ENCODE data around the gene LIG3. TPM values are rescaled to one million over a fixed set of nuclear protein-coding genes. Genes with fewer than 3 reads are reported as not detected.

Gene LIG3
- total and polyA plus RNA-seq, 2 of the 4 experiments (the other 2 are of a cell fraction) = 36.4 to 41.9 TPM

- Histone ChIP-seq H3K36me3 (ENCODE audit: control insufficient read depth, insufficient read depth, low read length) (no peaks in the 10 kb centered on the region), H3K9me1 (ENCODE audit: insufficient read depth, low read length) (peaks cover 3% of the 10 kb centered on the region), H4K91ac (ENCODE audit: insufficient read depth, low read depth, low read length) (no peak overlapping the region), H3K4ac (ENCODE audit: low read depth, low read length) (no peak overlapping the region), H2BK15ac (ENCODE audit: low read depth, low read length) (no peak overlapping the region), H3K27me3 (ENCODE audit: control insufficient read depth, insufficient read depth, low read length) (no peaks in the 10 kb centered on the region), H4K8ac (ENCODE audit: low read depth in 2 of 2, low read length in 2 of 2) (no peak overlapping the region), H2BK20ac (ENCODE audit: low read depth, low read length) (no peak overlapping the region), H3K9me3 (ENCODE audit: control insufficient read depth, insufficient read depth, low read length) (no peaks in the 10 kb centered on the region), H3K27ac (ENCODE audit: insufficient read depth, low read length) (no peak overlapping the region), H3K79me1 (ENCODE audit: low read depth in 1 of 2, low read length in 2 of 2) (peaks cover 20 to 53% of the 10 kb centered on the region in 2 experiments), H4K20me1 (ENCODE audit: insufficient read depth, low read length) (peaks cover 24% of the 10 kb centered on the region; the same call in 1 of the 2 replicates), H2BK5ac (ENCODE audit: low read depth, low read length, poor library complexity, severe bottlenecking) (no peak overlapping the region), H3K4me3 (ENCODE audit: insufficient read depth, low read depth, low read length) (no peak overlapping the region), H2BK120ac (ENCODE audit: low read depth, low read length) (no peak overlapping the region), H3K4me1 (ENCODE audit: control insufficient read depth, insufficient read depth, low read length) (peaks cover 6% of the 10 kb centered on the region; the same call in 1 of the 2 replicates), H3K9ac (ENCODE audit: low read depth, low read length) (no peak overlapping the region), H2AFZ (replicated peaks; ENCODE audit: low read length, poor library complexity) (no peak overlapping the region), H3K18ac (ENCODE audit: low read depth, low read length) (no peak overlapping the region), H3K14ac (replicated peaks; ENCODE audit: low read depth, low read length) (no peak overlapping the region), H4K5ac (ENCODE audit: low read depth, low read length) (no peak overlapping the region), H2AK9ac (replicated peaks; ENCODE audit: low read depth, low read length, poor library complexity) (no peak overlapping the region), H3K56ac (ENCODE audit: extremely low read depth, insufficient read depth, low read length) (no peak overlapping the region), H3K23ac (ENCODE audit: low read depth, low read length) (no peak overlapping the region), H2AK5ac (ENCODE audit: low read depth, low read length) (no peak overlapping the region), H3K4me2 (ENCODE audit: low read depth, low read length) (no peak overlapping the region)
- intact Hi-C loops (cut with micrococcal nuclease) (no loop called here), in situ Hi-C loops (cut with MboI; ENCODE audit: low sequenced_read_pairs) (no loop called here), dilution Hi-C loops (cut with HindIII; ENCODE audit: low sequenced_read_pairs, unreplicated experiment) (no loop called here)
- no peak for ATAC-seq (ENCODE audit: low read depth)
- ChIA-PET CTCF (no interaction called here), POLR2A (ENCODE audit: unreplicated experiment) (no interaction called here)
- no TSS peak for BruUV-seq (replicated peaks)
- TF ChIP-seq CEBPB (IDR thresholded peaks at IDR 0.05; ENCODE audit: low read depth, low read length) (no peak), SMC3 (IDR thresholded peaks at IDR 0.05; ENCODE audit: low read depth, low read length) (no peak), NFE2L2 (IDR thresholded peaks at IDR 0.05; ENCODE audit: low read depth, low read length) (no peak), MAFK (IDR thresholded peaks at IDR 0.05; ENCODE audit: low read depth, low read length) (no peak), MXI1 (IDR thresholded peaks at IDR 0.05; ENCODE audit: borderline replicate concordance, low read depth, low read length) (no peak), CHD1 (IDR thresholded peaks at IDR 0.05; ENCODE audit: low read depth, low read length) (no peak), POLR2A (IDR thresholded peaks at IDR 0.05; ENCODE audit: low read depth, low read length) (no peak), USF2 (IDR thresholded peaks at IDR 0.05; ENCODE audit: low read depth, low read length) (no peak), RAD21 (IDR thresholded peaks at IDR 0.05; ENCODE audit: low read length) (no peak)
- TF ChIP-seq, protein P1, sequence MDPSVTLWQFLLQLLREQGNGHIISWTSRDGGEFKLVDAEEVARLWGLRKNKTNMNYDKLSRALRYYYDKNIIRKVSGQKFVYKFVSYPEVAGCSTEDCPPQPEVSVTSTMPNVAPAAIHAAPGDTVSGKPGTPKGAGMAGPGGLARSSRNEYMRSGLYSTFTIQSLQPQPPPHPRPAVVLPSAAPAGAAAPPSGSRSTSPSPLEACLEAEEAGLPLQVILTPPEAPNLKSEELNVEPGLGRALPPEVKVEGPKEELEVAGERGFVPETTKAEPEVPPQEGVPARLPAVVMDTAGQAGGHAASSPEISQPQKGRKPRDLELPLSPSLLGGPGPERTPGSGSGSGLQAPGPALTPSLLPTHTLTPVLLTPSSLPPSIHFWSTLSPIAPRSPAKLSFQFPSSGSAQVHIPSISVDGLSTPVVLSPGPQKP (IDR thresholded peaks at IDR 0.05; ENCODE audit: borderline replicate concordance, low read depth, low read length) = no peak
- DNase-seq = no peak
- WGBS, 2 experiments (ENCODE audit: extremely low coverage in 2 of 2, insufficient read length in 1 of 2) = no CpG with 5 or more reads among the region's 3 CpGs
These were observed 68.5 kb downstream of the LIG3 start for GRCh38 chr17:35048685-35049379.
